Left cardiac atrium (tissue), 4 donors: Measurements from ENCODE around the gene ATP5PD. TPM values are rescaled to one million over a fixed set of nuclear protein-coding genes. Genes with fewer than 3 reads are reported as not detected.
"Not testable (repeated sequence)": the region's sequence is repeated elsewhere in the genome, so short reads cannot be mapped to it uniquely, and the experiment has no call there.

Experiments
- ATAC-seq, 2 donors: fragments of 200-7000 bp; cut with Tn5 transposase; one replicate each; pipeline ENCODE4 v1.9.1; 2020; ENCODE audit warnings: mild to moderate bottlenecking in 2 of 2, moderate library complexity in 2 of 2
- DNase-seq: peaks from one replicate; pipeline ENCODE4 v3.0.0-alpha.2; 2020
- intact Hi-C, 2 donors: fragments of 100-400 bp; cut with DNase I; formaldehyde crosslinking; loops; one replicate each; pipeline versions ENCODE4 v1.14.1 to v1.15.1; 2022 to 2023
- total RNA-seq, 2 donors: library from RNA; stranded (reverse); fragmentation: NEBNext Ultra II Directional; extraction: Animal tissue kit (Norgen Biotek cat#: 25700); gene quantifications; one replicate each; pipeline ENCODE4 v1.2.1, GENCODE V29; 2021
- donor health status: DM: no; HTN: yes; CAD: no.
- donor health status: DM: no; HTN: yes; CAD: no; lungs with severe emphysema.
- donor health status: DM: yes; HTN: yes; CAD: no.
- donor health status: Dilated cardiomyopathy.

ATP5PD gene
- total RNA-seq, 2 donors from 2014 or later: 676 to 729 TPM

DNA sequence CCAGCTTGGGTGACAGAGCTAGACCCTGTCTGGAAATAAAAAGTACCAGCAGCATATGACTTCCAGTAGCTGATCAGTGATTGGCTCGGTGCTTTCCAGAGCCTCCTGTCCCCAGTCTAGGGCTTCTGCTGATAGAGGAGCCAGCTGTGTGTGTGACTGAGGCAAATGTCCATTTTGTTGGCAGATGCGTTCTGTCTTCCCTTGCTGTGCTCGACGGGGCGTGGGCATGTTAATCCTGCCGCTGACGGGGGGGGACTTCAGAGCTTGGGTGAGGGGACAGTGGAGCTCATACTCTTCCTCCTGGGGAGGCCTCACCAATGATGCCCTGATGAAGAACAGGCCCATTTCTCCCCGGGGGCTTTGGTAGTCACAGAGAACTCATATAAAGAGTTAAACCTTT is 14.8 kb upstream of the ATP5PD start:
- no peak for ATAC-seq
- no peak for DNase-seq
- intact Hi-C loops: loop anchor here in 1 of 2 donors (10.0 kb wide), 1 partner anchor 113 kb away; no protein-coding TSS in a partner anchor

GRCh38 chr17:75061055-75061438 is 14.3 kb upstream of the ATP5PD start:
- intact Hi-C loops: loop anchor here in 1 of 2 donors (10.0 kb wide), 1 partner anchor 114 kb away; no protein-coding TSS in a partner anchor
- ATAC-seq: no peak
- no peak for DNase-seq

GRCh38 chr17:75060434-75061054 is 13.8 kb upstream of the ATP5PD start:
- ATAC-seq: peak; percentile 71 to 74
- no peak for DNase-seq
- intact Hi-C loops: loop anchor here in 1 of 2 donors (10.0 kb wide), 1 partner anchor 114 kb away; no protein-coding TSS in a partner anchor

DNA sequence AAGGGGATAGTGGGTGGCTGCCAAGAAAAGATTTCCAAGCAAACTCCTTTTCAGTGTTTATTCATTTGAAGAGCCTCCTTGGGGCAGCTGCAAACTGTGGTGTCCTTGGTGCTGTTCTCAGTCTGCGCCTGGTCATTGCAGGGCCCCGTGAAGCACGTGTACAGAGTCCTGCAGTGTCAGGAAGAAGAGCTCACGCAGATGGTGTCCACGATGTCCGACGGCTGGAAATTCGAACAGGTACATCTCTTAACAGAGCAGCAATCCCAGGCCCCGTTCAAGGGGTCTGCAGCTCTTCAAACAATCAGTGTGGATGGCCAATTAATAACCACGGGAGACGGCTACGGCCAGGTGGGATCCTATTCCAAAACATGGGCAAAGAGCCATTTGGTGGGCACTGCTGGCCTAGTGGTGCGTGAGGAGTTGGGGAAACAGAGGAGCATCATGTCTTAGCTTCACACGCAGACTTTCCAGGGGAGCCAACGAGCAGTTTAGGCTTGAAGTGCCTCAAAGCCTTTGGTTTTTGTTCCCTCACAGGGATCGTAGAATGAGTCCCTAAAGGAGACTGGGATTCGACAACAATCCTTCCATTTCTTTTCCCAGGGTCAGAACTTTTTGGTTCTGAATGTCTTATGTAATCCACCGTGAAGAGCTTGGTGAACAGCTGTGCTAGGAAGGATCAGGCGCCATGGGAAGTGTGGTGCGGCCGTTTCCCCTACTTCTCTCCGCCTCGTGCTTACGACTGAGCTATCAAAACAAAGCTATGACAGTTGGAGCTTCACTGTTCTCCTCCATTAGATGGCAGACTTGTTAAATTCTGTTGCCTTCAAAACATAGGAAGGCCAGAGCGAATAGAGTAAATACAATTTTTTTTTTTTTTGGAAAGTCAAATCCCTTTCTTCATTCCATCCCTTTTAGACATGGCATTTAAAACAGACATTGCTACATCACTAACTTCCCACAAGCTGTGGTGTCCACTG is 12.9 kb upstream of the ATP5PD start:
- intact Hi-C loops: loop anchor here in 1 of 2 donors (10.0 kb wide), 1 partner anchor 115 kb away; no protein-coding TSS in a partner anchor
- DNase-seq (no peak), ATAC-seq (peak; percentile 82 to 85)

GRCh38 chr17:75051941-75052340 is 5.2 kb upstream of the ATP5PD start:
- intact Hi-C loops: no loop called here
- ATAC-seq: no peak
- no peak for DNase-seq

DNA sequence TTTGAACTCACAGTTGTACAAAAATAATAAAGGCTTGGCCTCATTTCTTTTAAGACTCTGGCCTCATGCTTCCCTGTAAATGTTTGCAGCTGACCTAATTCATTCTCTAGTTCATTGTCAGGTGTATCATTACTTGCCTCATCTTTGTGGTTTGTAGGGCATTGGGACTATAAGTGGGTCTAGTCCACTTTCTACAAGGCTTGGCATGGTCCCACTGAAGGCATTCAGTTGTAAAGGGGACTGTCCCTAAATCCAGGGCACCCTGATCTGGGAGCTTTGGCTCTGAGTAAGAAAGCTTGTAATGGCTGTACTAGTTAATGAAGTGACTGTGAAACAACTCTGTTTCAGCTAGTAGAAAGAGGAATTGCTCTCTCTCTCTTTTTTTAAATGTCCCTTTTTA is 2.9 kb upstream of the ATP5PD start:
- intact Hi-C loops: no loop called here
- ATAC-seq (no peak), DNase-seq (no peak)

- intact Hi-C loops: no loop called here
- no peak for ATAC-seq
- DNase-seq: no peak
These were observed 2.3 kb upstream of the ATP5PD start for GRCh38 chr17:75049057-75049456.

GRCh38 chr17:75048249-75048878 is 1.6 kb upstream of the ATP5PD start:
- DNase-seq: peak; percentile 53
- intact Hi-C loops: no loop called here

DNA sequence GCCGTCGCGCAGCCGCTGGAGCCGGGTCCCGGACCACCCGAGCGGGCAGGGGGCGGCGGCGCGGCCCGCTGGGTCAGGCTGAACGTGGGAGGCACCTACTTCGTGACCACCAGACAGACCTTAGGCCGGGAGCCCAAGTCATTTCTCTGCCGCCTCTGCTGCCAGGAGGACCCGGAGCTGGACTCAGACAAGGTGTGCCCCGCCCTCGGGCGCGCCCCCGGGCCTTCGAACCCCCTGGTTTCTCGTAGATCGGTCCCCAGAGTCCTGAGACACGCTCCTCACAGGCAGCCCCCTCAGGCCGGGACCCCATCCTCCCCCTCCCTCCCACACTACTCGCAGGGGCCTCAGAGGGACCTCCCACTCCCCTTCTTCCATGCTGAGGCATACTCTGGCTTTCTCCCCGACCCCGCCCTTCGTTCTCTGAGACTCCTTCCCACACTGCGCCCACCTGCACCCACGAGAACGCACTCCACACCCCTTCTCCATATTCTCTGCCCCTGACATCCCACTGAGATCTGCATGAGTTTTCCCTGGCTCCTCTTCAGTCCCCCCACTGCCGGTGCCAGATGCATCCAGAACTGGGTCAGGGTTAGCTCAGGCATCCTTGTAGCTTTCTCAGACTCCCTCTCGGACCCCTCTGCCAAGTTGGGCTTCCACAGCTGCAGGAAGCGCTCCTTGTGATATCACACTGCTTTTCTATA is 779 bp upstream of the ATP5PD start:
- intact Hi-C loops: no loop called here
- ATAC-seq: no peak
- DNase-seq: peak; percentile 61

More at GRCh38 chr17:75048249-75048878, 1.6 kb upstream of the ATP5PD start:
- peak; percentile 29 to 36 for ATAC-seq

DNA sequence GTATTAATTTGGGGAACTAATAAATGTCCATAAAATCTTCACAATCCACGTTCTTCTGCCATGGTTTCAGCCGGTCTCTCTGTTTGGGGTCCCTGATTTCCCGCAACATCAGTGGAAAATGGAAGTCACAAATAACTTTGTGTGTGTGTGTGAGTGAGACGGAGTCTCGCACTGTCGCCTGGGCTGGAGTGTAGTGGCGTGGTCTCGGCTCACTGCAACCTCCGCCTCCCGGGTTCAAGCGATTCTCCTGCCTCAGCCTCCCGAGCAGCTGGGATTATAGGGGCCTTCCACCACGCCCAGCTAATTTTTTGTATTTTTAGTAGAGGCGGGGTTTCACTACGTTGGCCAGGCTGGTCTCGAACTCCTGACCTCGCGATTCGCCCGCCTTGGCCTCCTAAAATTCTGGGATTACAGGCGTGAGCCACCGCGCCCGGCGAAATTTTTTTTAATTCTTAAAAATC is 793 bp downstream of the ATP5PD start:
- DNase-seq, ATAC-seq, intact Hi-C loops: not testable (repeated sequence)

- no peak for DNase-seq
- no peak for ATAC-seq
- intact Hi-C loops: no loop called here
These were observed 2.1 kb downstream of the ATP5PD start for GRCh38 chr17:75044716-75045115.

- intact Hi-C loops, ATAC-seq, DNase-seq: not testable (repeated sequence)
These were observed 3.0 kb downstream of the ATP5PD start for GRCh38 chr17:75043789-75044188.

DNA sequence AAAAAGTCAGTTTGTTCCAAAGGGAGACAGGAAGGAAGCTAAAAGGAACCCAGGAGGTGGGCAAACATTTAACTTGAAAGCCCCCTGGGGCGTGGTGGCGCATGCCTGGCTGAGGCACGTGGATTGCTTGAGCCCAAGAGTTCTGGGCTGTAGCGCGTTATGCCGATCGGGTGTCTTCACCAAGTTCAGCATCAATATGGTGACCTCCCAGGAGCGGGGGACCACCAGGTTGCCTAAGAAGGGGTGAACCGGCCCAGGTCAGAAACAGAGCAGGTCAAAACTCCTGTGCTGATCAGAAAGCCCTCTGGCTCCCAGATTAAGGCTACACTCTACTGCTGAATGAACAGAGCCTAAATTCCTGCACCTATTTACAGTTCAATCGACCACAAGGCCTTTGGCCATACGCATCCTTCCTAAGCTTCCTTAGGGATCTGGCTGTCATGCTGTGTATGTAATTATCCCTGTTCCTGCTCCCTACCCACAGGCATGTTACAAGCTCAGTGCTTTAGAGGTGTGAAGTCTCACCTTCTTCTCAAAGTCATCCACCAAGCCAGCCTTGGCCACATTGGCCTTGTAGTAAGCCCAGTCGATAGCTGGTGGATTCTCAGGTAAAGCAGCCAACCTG is 5.0 kb downstream of the ATP5PD start:
- no peak for ATAC-seq
- DNase-seq: no peak
- intact Hi-C loops: no loop called here

- ATAC-seq: no peak
- DNase-seq: no peak
- intact Hi-C loops: no loop called here
These were observed 7.5 kb downstream of the ATP5PD start for GRCh38 chr17:75039238-75039637.

- intact Hi-C loops: no loop called here
- peak; percentile 94 for DNase-seq
- ATAC-seq: peak; percentile 27 to 32
These were observed 10.0 kb downstream of the ATP5PD start for GRCh38 chr17:75036643-75037268.

GRCh38 chr17:75034236-75034908 is 12.4 kb downstream of the ATP5PD start:
- intact Hi-C loops: loop anchor here in 1 of 2 donors (5.0 kb wide), 1 partner anchor 52 kb away; no protein-coding TSS in a partner anchor
- DNase-seq: peak; percentile 88
- ATAC-seq: peak; percentile 73 to 80
